Measurements from ENCODE around the gene PAK1IP1. TPM values are rescaled to one million over a fixed set of nuclear protein-coding genes. Genes with fewer than 3 reads are reported as not detected.

The PAK1IP1 gene
- total RNA-seq, 1 donor from 2014 or later = 9.5 TPM

DNA sequence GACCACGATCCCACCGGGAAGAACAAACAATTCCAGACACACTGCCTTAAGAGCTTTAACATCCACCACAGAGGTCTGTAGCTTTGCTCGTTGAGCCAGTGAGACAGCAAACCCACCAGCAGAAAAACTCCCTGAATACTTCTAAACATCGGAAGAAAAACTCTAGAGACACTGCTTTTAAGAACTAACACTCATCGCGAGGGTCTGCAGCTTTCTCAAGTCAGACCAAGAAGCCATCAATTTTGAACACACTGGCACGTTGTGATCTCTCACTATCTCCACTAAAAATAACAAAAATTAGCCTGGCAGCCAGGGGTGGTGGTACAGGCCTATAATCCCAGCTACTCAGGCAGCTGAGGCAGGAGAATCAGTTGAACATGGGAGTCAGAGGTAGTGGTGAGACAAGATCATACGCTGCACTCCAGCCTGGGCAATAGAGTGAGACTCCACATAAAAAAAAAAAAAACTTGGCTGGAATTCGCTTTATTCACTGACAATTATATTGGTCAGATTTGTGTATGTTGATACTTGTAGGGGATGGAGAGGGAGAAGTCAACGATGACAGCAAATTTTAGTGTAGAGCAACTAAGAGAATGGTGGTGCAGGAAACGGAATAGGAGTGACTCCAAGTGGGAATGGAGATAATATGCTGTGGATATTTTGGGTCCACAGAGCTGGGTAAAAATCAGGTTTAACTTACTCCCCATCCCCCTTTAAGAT is 27.2 kb downstream of the PAK1IP1 start:
- intact Hi-C loops (cut with DNase I) = no loop called here

DNA sequence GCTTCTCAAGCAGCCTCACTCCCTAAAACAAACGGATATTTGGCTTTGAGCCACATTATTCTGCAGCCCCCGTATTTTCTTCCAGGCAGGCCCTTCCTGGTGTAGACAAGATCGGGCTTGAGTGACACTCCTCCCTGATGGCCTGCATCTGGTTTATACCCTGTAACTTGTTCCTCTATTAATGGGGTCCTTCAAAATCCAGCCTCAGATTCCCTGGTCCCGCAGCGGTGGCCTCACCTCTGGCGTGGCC is 27.7 kb downstream of the PAK1IP1 start:
- ATAC-seq = no peak
- Histone ChIP-seq H3K27me3 (ENCODE audit: low read depth) (no peaks in the 10 kb centered on the region), H3K4me1 (peaks cover 25% of the 10 kb centered on the region), H3K36me3 (peaks cover 13% of the 10 kb centered on the region), H3K9me3 (no peaks in the 10 kb centered on the region), H3K27ac (peak overlapping the region; percentile 89), H3K4me3 (peak overlapping the region; percentile 83)
- TF ChIP-seq CTCF (IDR thresholded peaks at IDR 0.05) = no peak
- intact Hi-C loops (cut with DNase I) = no loop called here
- DNase-seq = no peak

More for the DNA sequence above, 27.2 kb downstream of the PAK1IP1 start:
- no peak for DNase-seq
- no peak for ATAC-seq
- Histone ChIP-seq H3K4me1 (peaks cover 25% of the 10 kb centered on the region), H3K27me3 (ENCODE audit: low read depth) (no peaks in the 10 kb centered on the region), H3K27ac (peak overlapping the region; percentile 89), H3K9me3 (no peaks in the 10 kb centered on the region), H3K4me3 (peak overlapping the region; percentile 83), H3K36me3 (peaks cover 13% of the 10 kb centered on the region)
- TF ChIP-seq CTCF (IDR thresholded peaks at IDR 0.05) = no peak

- no peak for TF ChIP-seq CTCF (IDR thresholded peaks at IDR 0.05)
- H3K27ac ChIP-seq = peak within 1 kb of the TSS; percentile 89
- H3K27me3 ChIP-seq (ENCODE audit: low read depth) = no peaks in the 10 kb centered on the region
- H3K4me3 ChIP-seq = peak within 1 kb of the TSS; percentile 83
- DNase-seq = peak; percentile 100
- peaks cover 13% of the 10 kb centered on the region for H3K36me3 ChIP-seq
- intact Hi-C loops (cut with DNase I) = no loop called here
- peaks cover 25% of the 10 kb centered on the region for H3K4me1 ChIP-seq
- ATAC-seq = peak; percentile 98 to 99
- H3K9me3 ChIP-seq = no peaks in the 10 kb centered on the region
These were observed 28.2 kb downstream of the PAK1IP1 start, which contains the start of gene TMEM14C for GRCh38 chr6:10722820-10723566. TSS of gene TMEM14C (plus strand) at chr6:10723070. CDS start at chr6:10724614, 1,544 bp downstream.

- peaks cover 25% of the 10 kb centered on the region for H3K4me1 ChIP-seq
- DNase-seq (no peak), ATAC-seq (peak in 1 of 2 donors; percentile 11)
- no peaks in the 10 kb centered on the region for H3K9me3 ChIP-seq
- intact Hi-C loops (cut with DNase I) = no loop called here
- H3K36me3 ChIP-seq = peaks cover 18% of the 10 kb centered on the region
- peak overlapping the region; percentile 89 for H3K27ac ChIP-seq
- no peaks in the 10 kb centered on the region for H3K27me3 ChIP-seq (ENCODE audit: low read depth)
- TF ChIP-seq CTCF (IDR thresholded peaks at IDR 0.05) = no peak
- peak overlapping the region; percentile 83 for H3K4me3 ChIP-seq
These were observed 28.8 kb downstream of the PAK1IP1 start for GRCh38 chr6:10723567-10723881.

- H3K36me3 ChIP-seq = peaks cover 32% of the 10 kb centered on the region
- ATAC-seq (no peak), DNase-seq (no peak)
- peaks cover 25% of the 10 kb centered on the region for H3K4me1 ChIP-seq
- no peaks in the 10 kb centered on the region for H3K9me3 ChIP-seq
- no peaks in the 10 kb centered on the region for H3K27me3 ChIP-seq (ENCODE audit: low read depth)
- no peak overlapping the region for H3K4me3 ChIP-seq
- intact Hi-C loops (cut with DNase I) = no loop called here
- TF ChIP-seq CTCF (IDR thresholded peaks at IDR 0.05) = no peak
- no peak overlapping the region for H3K27ac ChIP-seq
These were observed 30.3 kb downstream of the PAK1IP1 start for GRCh38 chr6:10725044-10725443.

Data from lower lobe of right lung (tissue), 2 donors.